SK-N-MC (cell line): Measurements from ENCODE around the gene DUSP15.

Source experiments
- EZH2 ChIP-seq: fragments of 200-600 bp; sonication (generic); IDR thresholded peaks from one replicate; pipeline ENCODE4 v1.6.1; 2017; ENCODE audit warnings: antibody characterized with exemption
- POLR2AphosphoS5 ChIP-seq: IDR thresholded peaks from 2 replicates; pipeline ENCODE4 v1.6.1; 2012; ENCODE audit warnings: mild to moderate bottlenecking, low read depth, low read length, borderline replicate concordance

DNA sequence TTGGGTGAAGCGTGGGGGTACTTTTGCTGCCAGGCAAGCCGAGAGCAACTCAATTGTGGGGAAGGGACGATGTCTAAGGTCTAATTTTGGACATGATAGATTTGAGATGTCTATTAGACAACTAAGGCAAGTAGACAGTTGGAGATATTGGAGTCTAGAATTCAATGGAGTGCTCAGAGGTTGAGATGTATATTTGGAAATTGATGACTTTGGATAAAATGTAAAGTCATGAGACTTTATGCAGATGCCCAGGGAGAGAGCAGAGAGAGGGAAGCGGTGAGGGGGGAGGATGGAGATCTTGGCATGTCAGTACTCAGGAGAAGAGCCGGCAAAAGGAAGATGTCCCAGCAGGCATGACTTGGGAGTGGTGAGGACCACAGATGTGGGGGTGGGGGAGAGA, 44.3 kb downstream of the DUSP15 start:
- TF ChIP-seq EZH2 (no peak), POLR2AphosphoS5 (no peak)
